Measurements from ENCODE around the gene BATF3. TPM values are rescaled to one million over a fixed set of nuclear protein-coding genes. Genes with fewer than 3 reads are reported as not detected.

Gene BATF3, protein sequence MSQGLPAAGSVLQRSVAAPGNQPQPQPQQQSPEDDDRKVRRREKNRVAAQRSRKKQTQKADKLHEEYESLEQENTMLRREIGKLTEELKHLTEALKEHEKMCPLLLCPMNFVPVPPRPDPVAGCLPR
- 0.89 and 5.4 TPM in 2 replicates for total RNA-seq

DNA sequence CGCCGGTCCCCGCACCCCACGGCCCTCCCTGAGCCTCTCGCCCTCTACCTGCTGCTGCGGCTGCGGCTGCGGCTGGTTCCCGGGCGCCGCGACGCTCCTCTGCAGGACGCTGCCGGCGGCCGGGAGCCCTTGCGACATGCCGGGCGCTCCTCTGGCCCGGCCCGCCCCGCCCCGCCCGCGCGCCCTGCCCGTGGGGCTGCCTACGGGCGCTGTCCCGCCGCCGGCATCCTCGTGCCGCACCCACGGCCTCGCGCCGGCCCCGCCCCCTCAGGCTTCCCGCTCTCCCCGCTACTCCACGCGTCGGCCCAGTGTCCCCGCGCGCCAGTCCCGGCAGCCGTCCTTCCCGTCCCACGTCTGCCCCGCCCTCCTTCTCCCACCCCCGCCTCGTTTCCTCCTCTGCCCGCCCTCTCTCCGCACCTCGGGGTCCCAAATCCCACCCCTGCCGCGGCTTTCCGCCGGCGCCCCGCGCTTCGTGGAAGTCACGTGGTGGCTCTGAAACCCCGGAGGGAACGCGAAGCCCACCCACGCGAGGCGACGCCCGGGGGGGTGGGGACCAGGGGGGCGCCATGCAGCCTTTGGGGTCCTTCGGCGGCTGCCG lies at the start of gene BATF3:
TSS of gene BATF3 (minus strand) at position 216 of the 598 bp plus-strand sequence. CDS start at position 138, 78 bp downstream.
- Histone ChIP-seq H3K4me3 (ENCODE audit: low read depth, low read length) (peak within 1 kb of the TSS; percentile 40), H3K36me3 (ENCODE audit: control insufficient read depth, insufficient read depth, low read length) (no peaks in the 10 kb centered on the region), H3K27me3 (ENCODE audit: control insufficient read depth, insufficient read depth, low read length) (peaks cover 26% of the 10 kb centered on the region)
- no peak for DNase-seq (ENCODE audit: low read depth)
- TF ChIP-seq, protein P1, sequence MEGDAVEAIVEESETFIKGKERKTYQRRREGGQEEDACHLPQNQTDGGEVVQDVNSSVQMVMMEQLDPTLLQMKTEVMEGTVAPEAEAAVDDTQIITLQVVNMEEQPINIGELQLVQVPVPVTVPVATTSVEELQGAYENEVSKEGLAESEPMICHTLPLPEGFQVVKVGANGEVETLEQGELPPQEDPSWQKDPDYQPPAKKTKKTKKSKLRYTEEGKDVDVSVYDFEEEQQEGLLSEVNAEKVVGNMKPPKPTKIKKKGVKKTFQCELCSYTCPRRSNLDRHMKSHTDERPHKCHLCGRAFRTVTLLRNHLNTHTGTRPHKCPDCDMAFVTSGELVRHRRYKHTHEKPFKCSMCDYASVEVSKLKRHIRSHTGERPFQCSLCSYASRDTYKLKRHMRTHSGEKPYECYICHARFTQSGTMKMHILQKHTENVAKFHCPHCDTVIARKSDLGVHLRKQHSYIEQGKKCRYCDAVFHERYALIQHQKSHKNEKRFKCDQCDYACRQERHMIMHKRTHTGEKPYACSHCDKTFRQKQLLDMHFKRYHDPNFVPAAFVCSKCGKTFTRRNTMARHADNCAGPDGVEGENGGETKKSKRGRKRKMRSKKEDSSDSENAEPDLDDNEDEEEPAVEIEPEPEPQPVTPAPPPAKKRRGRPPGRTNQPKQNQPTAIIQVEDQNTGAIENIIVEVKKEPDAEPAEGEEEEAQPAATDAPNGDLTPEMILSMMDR (IDR thresholded peaks at IDR 0.05; ENCODE audit: insufficient read depth, low read length, poor library complexity, severe bottlenecking) = no peak

DNA sequence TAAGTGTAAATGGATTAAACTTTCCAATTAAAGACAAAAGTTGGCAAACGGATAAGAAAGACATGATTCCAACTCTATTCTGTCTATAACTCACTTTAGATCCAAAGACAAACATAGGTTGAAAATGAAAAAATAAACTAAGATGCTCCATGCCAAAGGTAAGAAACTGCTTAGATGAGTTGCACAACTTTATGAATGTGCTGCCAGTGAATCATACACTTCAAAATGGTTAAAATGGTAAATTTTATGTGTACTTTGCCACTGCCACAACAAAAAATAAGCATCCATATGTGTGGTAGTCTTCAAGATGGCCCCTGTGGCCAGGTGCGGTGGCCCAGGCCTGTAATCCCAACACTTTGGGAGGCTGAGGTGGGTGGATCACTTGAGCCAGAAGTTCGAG lies 46.9 kb upstream of the BATF3 start:
- TF ChIP-seq, protein P1 (IDR thresholded peaks at IDR 0.05; ENCODE audit: insufficient read depth, low read length, poor library complexity, severe bottlenecking) = no peak
- no peak for DNase-seq (ENCODE audit: low read depth)
- H3K4me3 ChIP-seq (ENCODE audit: low read depth, low read length) = no peak overlapping the region
- no peaks in the 10 kb centered on the region for H3K27me3 ChIP-seq (ENCODE audit: control insufficient read depth, insufficient read depth, low read length)
- no peaks in the 10 kb centered on the region for H3K36me3 ChIP-seq (ENCODE audit: control insufficient read depth, insufficient read depth, low read length)

DNA sequence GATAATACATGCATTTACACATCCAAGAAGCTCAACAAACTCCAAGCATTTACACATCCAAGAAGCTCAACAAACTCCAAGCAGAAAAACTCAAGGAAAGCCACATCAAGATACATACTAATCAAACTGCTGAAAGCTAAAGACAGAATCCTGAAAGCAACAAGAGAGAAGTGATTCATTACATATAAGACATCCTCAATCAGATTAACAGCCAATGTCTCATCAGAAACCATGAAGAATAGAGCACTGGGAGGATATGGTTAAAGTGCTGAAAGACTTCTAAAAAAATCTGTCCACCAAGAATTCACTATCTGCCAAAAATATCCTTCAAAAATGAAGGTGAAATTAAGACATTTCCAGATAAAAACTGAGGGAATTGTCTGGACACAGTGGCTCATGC lies 45.7 kb upstream of the BATF3 start:
- no peak for DNase-seq (ENCODE audit: low read depth)
- Histone ChIP-seq H3K4me3 (ENCODE audit: low read depth, low read length) (no peak overlapping the region), H3K36me3 (ENCODE audit: control insufficient read depth, insufficient read depth, low read length) (no peaks in the 10 kb centered on the region), H3K27me3 (ENCODE audit: control insufficient read depth, insufficient read depth, low read length) (no peaks in the 10 kb centered on the region)
- TF ChIP-seq, protein P1 (IDR thresholded peaks at IDR 0.05; ENCODE audit: insufficient read depth, low read length, poor library complexity, severe bottlenecking) = no peak

DNA sequence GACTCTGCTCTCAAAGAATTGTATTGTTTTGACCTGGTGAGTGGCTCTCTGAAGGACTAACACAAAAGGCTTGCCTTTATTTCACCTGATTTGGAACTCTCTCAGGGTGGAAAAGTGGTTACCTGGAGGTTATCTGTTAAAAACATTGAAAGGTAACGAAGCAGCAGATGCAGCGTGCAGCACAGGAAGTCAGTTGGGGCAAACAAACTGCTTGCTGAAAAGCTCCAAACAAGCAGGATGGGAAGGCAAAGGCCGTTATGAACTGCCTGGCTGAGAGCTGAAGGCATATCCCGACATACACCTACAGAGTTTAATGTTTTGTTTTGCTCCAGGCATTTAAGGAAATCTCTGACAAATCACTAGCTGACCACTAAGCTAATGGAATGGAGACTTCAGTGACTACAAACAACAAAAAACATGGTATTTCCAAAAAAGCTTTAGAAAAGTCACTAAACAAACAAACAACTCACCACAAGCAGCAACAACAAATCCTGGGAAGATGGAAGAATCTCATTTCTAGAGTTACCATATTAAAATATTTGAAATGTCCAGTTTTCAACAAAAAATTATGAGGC lies 44.3 kb upstream of the BATF3 start:
- H3K4me3 ChIP-seq (ENCODE audit: low read depth, low read length) = no peak overlapping the region
- no peaks in the 10 kb centered on the region for H3K27me3 ChIP-seq (ENCODE audit: control insufficient read depth, insufficient read depth, low read length)
- H3K36me3 ChIP-seq (ENCODE audit: control insufficient read depth, insufficient read depth, low read length) = no peaks in the 10 kb centered on the region
- no peak for DNase-seq (ENCODE audit: low read depth)
- TF ChIP-seq, protein P1 (IDR thresholded peaks at IDR 0.05; ENCODE audit: insufficient read depth, low read length, poor library complexity, severe bottlenecking) = no peak

DNA sequence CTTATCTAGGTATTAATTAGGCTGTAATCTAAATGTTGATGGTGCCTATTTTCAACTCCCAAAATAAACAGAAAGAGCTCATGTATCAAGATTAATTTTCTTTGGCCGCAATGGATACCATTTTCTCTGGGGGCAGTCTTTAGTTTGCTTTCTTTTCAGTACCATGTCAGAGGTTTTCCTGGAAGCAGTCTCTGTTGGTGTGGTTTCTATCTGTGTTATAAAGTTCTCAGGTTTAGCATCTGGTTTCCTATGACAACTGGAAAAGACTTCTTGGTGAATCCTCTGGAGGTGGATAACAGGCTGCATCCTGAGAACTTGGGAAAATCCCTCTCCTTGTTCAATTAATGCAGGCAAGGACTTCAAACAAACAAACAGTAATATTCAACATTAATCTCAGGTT lies 38.7 kb upstream of the BATF3 start:
- no peak for DNase-seq (ENCODE audit: low read depth)

More for the DNA sequence above, 38.7 kb upstream of the BATF3 start:
- Histone ChIP-seq H3K36me3 (ENCODE audit: control insufficient read depth, insufficient read depth, low read length) (no peaks in the 10 kb centered on the region), H3K27me3 (ENCODE audit: control insufficient read depth, insufficient read depth, low read length) (no peaks in the 10 kb centered on the region), H3K4me3 (ENCODE audit: low read depth, low read length) (no peak overlapping the region)
- TF ChIP-seq, protein P1 (IDR thresholded peaks at IDR 0.05; ENCODE audit: insufficient read depth, low read length, poor library complexity, severe bottlenecking) = no peak

All from kidney epithelial cell (primary cell).